H9 (cell line): ENCODE measurements around the gene CREB3L2. TPM values are rescaled to one million over a fixed set of nuclear protein-coding genes. Genes with fewer than 3 reads are reported as not detected.

Experiments used
- DNase-seq: peaks from one replicate; pipeline ENCODE4 v3.0.0-alpha.2; 2017
- H2AFZ ChIP-seq: one replicate; pipeline ENCODE4 v1.6.1; 2013; ENCODE audit warnings: mild to moderate bottlenecking, low read length, control low read depth, moderate library complexity
- H2AK5ac ChIP-seq: 2 replicates; pipeline ENCODE4 v1.6.1; 2013; ENCODE audit warnings: low read length, control low read depth, mixed read lengths; ENCODE audit not compliant: insufficient read length
- H2BK120ac ChIP-seq: one replicate; pipeline ENCODE4 v1.6.1; 2013; ENCODE audit warnings: low read depth, mild to moderate bottlenecking, low read length, control low read depth, inconsistent platforms; ENCODE audit not compliant: poor library complexity, severe bottlenecking
- H2BK12ac ChIP-seq: 2 replicates; pipeline ENCODE4 v1.6.1; 2013; ENCODE audit warnings: low read length, control low read depth, mixed read lengths, low read depth; ENCODE audit not compliant: insufficient read length
- H2BK15ac ChIP-seq: 2 replicates; pipeline ENCODE4 v1.6.1; 2013; ENCODE audit warnings: low read depth, low read length, control low read depth
- H2BK20ac ChIP-seq: one replicate; pipeline ENCODE4 v1.6.1; 2013; ENCODE audit warnings: low read depth, mild to moderate bottlenecking, low read length, control low read depth, inconsistent platforms; ENCODE audit not compliant: poor library complexity, severe bottlenecking
- H2BK5ac ChIP-seq: 2 replicates; pipeline ENCODE4 v1.6.1; 2013; ENCODE audit warnings: low read length, control low read depth, mixed read lengths; ENCODE audit not compliant: insufficient read length
- H3K14ac ChIP-seq: 2 replicates; pipeline ENCODE4 v1.6.1; 2013; ENCODE audit warnings: low read length, control low read depth; ENCODE audit not compliant: insufficient read depth
- H3K18ac ChIP-seq: 2 replicates; pipeline ENCODE4 v1.6.1; 2013; ENCODE audit warnings: low read depth, mild to moderate bottlenecking, mixed read lengths, low read length, control low read depth; ENCODE audit not compliant: insufficient read length
- H3K23ac ChIP-seq: 2 replicates; pipeline ENCODE4 v1.6.1; 2013; ENCODE audit warnings: low read length, control low read depth, mixed read lengths, low read depth; ENCODE audit not compliant: insufficient read length
- H3K23me2 ChIP-seq: 2 replicates; pipeline ENCODE4 v1.6.1; 2013; ENCODE audit warnings: low read depth, mild to moderate bottlenecking, mixed read lengths, low read length, control low read depth; ENCODE audit not compliant: insufficient read length, poor library complexity, severe bottlenecking
- H3K27ac ChIP-seq: 2 replicates; pipeline ENCODE4 v1.5.1; 2013; ENCODE audit warnings: low read length, control low read depth, mixed read lengths, low read depth; ENCODE audit not compliant: insufficient read length
- H3K27me3 ChIP-seq: 2 replicates; pipeline ENCODE4 v1.6.1; 2013; ENCODE audit warnings: low read length, control low read depth, inconsistent platforms; ENCODE audit not compliant: insufficient read depth
- H3K4ac ChIP-seq: 2 replicates; pipeline ENCODE4 v1.6.1; 2013; ENCODE audit warnings: low read depth, mild to moderate bottlenecking, control low read depth, inconsistent platforms, low read length, moderate library complexity
- H3K4me1 ChIP-seq: 2 replicates; pipeline ENCODE4 v1.6.1; 2013; ENCODE audit warnings: low read length, control low read depth, inconsistent platforms; ENCODE audit not compliant: insufficient read depth
- H3K4me2 ChIP-seq: 2 replicates; pipeline ENCODE4 v1.6.1; 2013; ENCODE audit warnings: low read length, control low read depth, mixed read lengths; ENCODE audit not compliant: insufficient read length, insufficient read depth
- H3K56ac ChIP-seq: 2 replicates; pipeline ENCODE4 v1.6.1; 2013; ENCODE audit warnings: low read depth, mild to moderate bottlenecking, mixed read lengths, low read length, control low read depth; ENCODE audit not compliant: insufficient read length
- H3K79me1 ChIP-seq: 2 replicates; pipeline ENCODE4 v1.6.1; 2013; ENCODE audit warnings: low read depth, mild to moderate bottlenecking, moderate library complexity, low read length, control low read depth, inconsistent platforms; ENCODE audit not compliant: insufficient read depth, poor library complexity, severe bottlenecking
- H3K79me2 ChIP-seq: 2 replicates; pipeline ENCODE4 v1.6.1; 2013; ENCODE audit warnings: low read length, control low read depth, inconsistent platforms; ENCODE audit not compliant: insufficient read depth
- H3K9ac ChIP-seq: 2 replicates; pipeline ENCODE4 v1.6.1; 2013; ENCODE audit warnings: low read length, control low read depth, mixed read lengths; ENCODE audit not compliant: insufficient read length; ENCODE audit errors: extremely low read depth
- H3K9me3 ChIP-seq: one replicate; pipeline ENCODE4 v1.6.1; 2013; ENCODE audit warnings: low read depth, low read length, inconsistent platforms; ENCODE audit not compliant: control insufficient read depth
- H3T11ph ChIP-seq: one replicate; pipeline ENCODE4 v1.6.1; 2013; ENCODE audit warnings: mild to moderate bottlenecking, low read length, control low read depth, inconsistent platforms
- H4K20me1 ChIP-seq: one replicate; pipeline ENCODE4 v1.6.1; 2013; ENCODE audit not compliant: control insufficient read depth, insufficient read length, insufficient read depth
- H4K5ac ChIP-seq: 2 replicates; pipeline ENCODE4 v1.6.1; 2013; ENCODE audit warnings: low read depth, mild to moderate bottlenecking, mixed read lengths, low read length, control low read depth; ENCODE audit not compliant: insufficient read length
- H4K8ac ChIP-seq: replicated peaks from 2 replicates; pipeline ENCODE4 v1.6.1; 2013; ENCODE audit warnings: low read length, control low read depth, mixed read lengths, low read depth; ENCODE audit not compliant: insufficient read length
- H4K91ac ChIP-seq: 2 replicates; pipeline ENCODE4 v1.6.1; 2013; ENCODE audit warnings: low read depth, mild to moderate bottlenecking, moderate library complexity, mixed read lengths, low read length, control low read depth; ENCODE audit not compliant: insufficient read length
- H3K27ac Mint-ChIP-seq, 3 experiments: 2 replicates in 2 of 3; 3 replicates in 1 of 3; pipeline ENCODE4 v1.8.0; 2020 to 2021; ENCODE audit warnings: mixed read lengths in 3 of 3, mild to moderate bottlenecking in 1 of 3, moderate library complexity in 1 of 3
- H3K27me3 Mint-ChIP-seq: 2 replicates; pipeline ENCODE4 v1.8.0; 2021; ENCODE audit warnings: low read depth, mild to moderate bottlenecking, moderate library complexity, mixed read lengths
- H3K36me3 Mint-ChIP-seq, 3 experiments: 2 replicates in 2 of 3; 3 replicates in 1 of 3; pipeline ENCODE4 v1.8.0; 2020 to 2021; ENCODE audit warnings: low read depth in 3 of 3, mixed read lengths in 3 of 3; ENCODE audit not compliant: insufficient read depth in 1 of 3
- H3K4me1 Mint-ChIP-seq, 2 experiments: 2 replicates each; pipeline ENCODE4 v1.8.0; 2020; ENCODE audit warnings: mixed read lengths in 2 of 2
- H3K4me3 Mint-ChIP-seq, 2 experiments: 2 replicates in 1 of 2; 3 replicates in 1 of 2; pipeline ENCODE4 v1.8.0; 2020 to 2021; ENCODE audit warnings: mild to moderate bottlenecking in 2 of 2, mixed read lengths in 2 of 2, moderate library complexity in 1 of 2
- H3K9me3 Mint-ChIP-seq, 2 experiments: 2 replicates in 1 of 2; 3 replicates in 1 of 2; pipeline ENCODE4 v1.8.0; 2020; ENCODE audit warnings: mild to moderate bottlenecking in 2 of 2, mixed read lengths in 2 of 2, moderate library complexity in 1 of 2
- CTCF ChIP-seq: fragments of 200-600 bp; sonication (generic); conservative IDR thresholded peaks from 3 replicates; pipeline ENCODE4 v1.8.0; 2021; ENCODE audit warnings: antibody characterized with exemption, mild to moderate bottlenecking
- WGBS: extraction: QIAGEN DNeasy Blood & Tissue Kit; methylation state at CpG from one replicate; pipeline ENCODE4 v1.1.7; 2013; ENCODE audit warnings: missing lambda C conversion rate, low lambda C conversion rate, mixed read lengths; ENCODE audit not compliant: insufficient read length; ENCODE audit errors: extremely low coverage; 5-methylcytosine and 5-hydroxymethylcytosine counted together
- total RNA-seq: library from RNA; stranded (reverse); gene quantifications from 2 replicates; pipeline ENCODE4 v1.2.1, GENCODE V29; 2021

CREB3L2 gene
- total RNA-seq, 1 experiment from 2014 or later = 60.7 TPM

DNA sequence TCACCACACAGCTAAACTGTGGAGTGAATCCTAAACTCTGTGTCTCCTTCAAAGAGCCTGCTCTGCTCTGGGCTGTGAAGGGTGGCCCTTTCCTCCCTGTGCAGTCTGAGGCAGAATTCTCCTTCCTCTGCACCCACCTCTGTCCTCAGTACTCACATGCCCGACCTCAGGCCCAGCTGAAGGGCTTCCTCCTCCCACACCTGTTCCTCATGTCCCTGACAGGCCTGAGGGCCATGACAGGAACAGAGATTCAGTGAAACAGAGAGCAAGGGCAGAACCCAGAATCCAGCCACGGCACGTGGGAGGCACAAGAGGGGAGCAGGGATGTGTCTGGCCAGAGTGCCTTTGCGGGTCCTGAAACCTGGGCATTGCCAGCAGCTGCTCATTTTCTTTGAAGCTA lies 13.9 kb downstream of the CREB3L2 start:
- no peak for DNase-seq
- Histone ChIP-seq H3K4me2 (no peak overlapping the region), H3K79me1 (peaks cover 6% of the 10 kb centered on the region), H3K4me1 (peaks cover 14% of the 10 kb centered on the region; the same call in 1 of the 2 replicates), H2AFZ (no peak overlapping the region), H4K5ac (no peak overlapping the region), H2BK5ac (no peak overlapping the region), H3K79me2 (peaks cover 15% of the 10 kb centered on the region; the same call in 1 of the 2 replicates), H2AK5ac (no peak overlapping the region), H3K23ac (no peak overlapping the region), H3K9me3 (no peaks in the 10 kb centered on the region), H3K56ac (no peak overlapping the region), H3K14ac (peak overlapping the region; percentile 53; the same call in 1 of the 2 replicates), H3K4ac (no peak overlapping the region), H2BK120ac (no peak overlapping the region), H2BK12ac (peak overlapping the region; percentile 29), H4K91ac (no peak overlapping the region), H3K9ac (no peak overlapping the region), H4K8ac (no peak overlapping the region), H3K27ac (no peak overlapping the region), H3T11ph (no peak overlapping the region), H3K27me3 (no peaks in the 10 kb centered on the region), H3K23me2 (no peaks in the 10 kb centered on the region), H4K20me1 (peaks cover 2% of the 10 kb centered on the region), H2BK20ac (no peak overlapping the region), H3K18ac (no peak overlapping the region), H2BK15ac (no peak overlapping the region)
- WGBS = no CpG with 5 or more reads among the region's 4 CpGs
- H3K27me3 Mint-ChIP-seq = no peaks in the 10 kb centered on the region
- H3K36me3 Mint-ChIP-seq = peaks cover 18 to 23% (median 19%) of the 10 kb centered on the region in 3 experiments
- peak overlapping the region in 2 of 3 experiments; percentile 16 to 84; a peak in 2 of 7 replicates for H3K27ac Mint-ChIP-seq
- peaks cover 30 to 49% of the 10 kb centered on the region in 2 experiments for H3K4me1 Mint-ChIP-seq
- no peak for TF ChIP-seq CTCF
- no peak overlapping the region for H3K4me3 Mint-ChIP-seq
- H3K9me3 Mint-ChIP-seq = peaks cover 0 to 2% of the 10 kb centered on the region in 2 experiments; a peak in 2 of 5 replicates
